ENCODE data around the gene LAMTOR2. TPM values are rescaled to one million over a fixed set of nuclear protein-coding genes. Genes with fewer than 3 reads are reported as not detected.

The LAMTOR2 gene
- total and polyA plus RNA-seq, 2 of the 4 experiments (the other 2 are of a cell fraction): 50.0 to 89.0 TPM

GRCh38 chr1:156083800-156084790 is 29.5 kb downstream of the LAMTOR2 start:
- peak overlapping the region; percentile 48; the same call in 1 of the 2 replicates for H3K23ac ChIP-seq (ENCODE audit: low read depth, low read length)
- no peak overlapping the region for H3K14ac ChIP-seq (replicated peaks; ENCODE audit: low read depth, low read length)
- no peak overlapping the region for H4K91ac ChIP-seq (ENCODE audit: insufficient read depth, low read depth, low read length)
- no peak overlapping the region for H2BK15ac ChIP-seq (ENCODE audit: low read depth, low read length)
- POLR2A ChIA-PET (ENCODE audit: unreplicated experiment): interaction anchor here (0.5 to 0.6 kb wide), 2 partner anchors 141 to 1802 kb away, joined by 4 to 9 read pairs; no protein-coding TSS in a partner anchor
- H3K79me1 ChIP-seq (ENCODE audit: low read depth in 1 of 2, low read length in 2 of 2): peaks cover 15 to 72% of the 10 kb centered on the region in 2 experiments
- dilution Hi-C loops (cut with HindIII; ENCODE audit: low sequenced_read_pairs, unreplicated experiment) (no loop called here), intact Hi-C loops (cut with micrococcal nuclease) (no loop called here), in situ Hi-C loops (cut with MboI; ENCODE audit: low sequenced_read_pairs) (no loop called here)
- no peaks in the 10 kb centered on the region for H3K9me1 ChIP-seq (ENCODE audit: insufficient read depth, low read length)
- no peaks in the 10 kb centered on the region for H3K36me3 ChIP-seq (ENCODE audit: control insufficient read depth, insufficient read depth, low read length)
- H3K4me2 ChIP-seq (ENCODE audit: low read depth, low read length): peak overlapping the region; percentile 30; the same call in 1 of the 2 replicates
- peaks cover 11% of the 10 kb centered on the region for H3K4me1 ChIP-seq (ENCODE audit: control insufficient read depth, insufficient read depth, low read length)
- no peak overlapping the region for H2AK9ac ChIP-seq (replicated peaks; ENCODE audit: low read depth, low read length, poor library complexity)
- no peak overlapping the region for H2AK5ac ChIP-seq (ENCODE audit: low read depth, low read length)
- ATAC-seq (ENCODE audit: low read depth) (no peak), DNase-seq (no peak)
- H3K9ac ChIP-seq (ENCODE audit: low read depth, low read length): no peak overlapping the region
- H3K27ac ChIP-seq (ENCODE audit: insufficient read depth, low read length): no peak overlapping the region
- no peak overlapping the region for H2BK5ac ChIP-seq (ENCODE audit: low read depth, low read length, poor library complexity, severe bottlenecking)
- no peak overlapping the region for H2BK120ac ChIP-seq (ENCODE audit: low read depth, low read length)
- H3K9me3 ChIP-seq (ENCODE audit: control insufficient read depth, insufficient read depth, low read length): no peaks in the 10 kb centered on the region
- H3K56ac ChIP-seq (ENCODE audit: extremely low read depth, insufficient read depth, low read length): no peak overlapping the region
- 29% methylated on average over 1 of the region's 7 CpGs; no CpG with 5 or more reads in 1 of the 2 experiments for WGBS, 2 experiments (ENCODE audit: extremely low coverage in 2 of 2, insufficient read length in 1 of 2)
- peaks cover 7% of the 10 kb centered on the region for H4K20me1 ChIP-seq (ENCODE audit: insufficient read depth, low read length)
- CTCF ChIA-PET: no interaction called here
- no peak overlapping the region for H3K4ac ChIP-seq (ENCODE audit: low read depth, low read length)
- H3K18ac ChIP-seq (ENCODE audit: low read depth, low read length): no peak overlapping the region
- H2BK20ac ChIP-seq (ENCODE audit: low read depth, low read length): no peak overlapping the region
- peak overlapping the region in 1 of 2 experiments; percentile 36; a peak in 1 of 4 replicates for H4K8ac ChIP-seq (ENCODE audit: low read depth in 2 of 2, low read length in 2 of 2)
- TF ChIP-seq MAZ (IDR thresholded peaks at IDR 0.05; ENCODE audit: borderline replicate concordance, low read depth, low read length) (no peak), USF2 (IDR thresholded peaks at IDR 0.05; ENCODE audit: low read depth, low read length) (no peak), RAD21 (IDR thresholded peaks at IDR 0.05; ENCODE audit: low read length) (no peak), CHD1 (IDR thresholded peaks at IDR 0.05; ENCODE audit: low read depth, low read length) (no peak), NFE2L2 (IDR thresholded peaks at IDR 0.05; ENCODE audit: low read depth, low read length) (no peak), CEBPB (IDR thresholded peaks at IDR 0.05; ENCODE audit: low read depth, low read length) (no peak), SMC3 (IDR thresholded peaks at IDR 0.05; ENCODE audit: low read depth, low read length) (no peak), ELK1 (IDR thresholded peaks at IDR 0.05; ENCODE audit: borderline replicate concordance, low read depth, low read length) (no peak), MXI1 (IDR thresholded peaks at IDR 0.05; ENCODE audit: borderline replicate concordance, low read depth, low read length) (no peak), BHLHE40 (IDR thresholded peaks at IDR 0.05; ENCODE audit: low read depth, low read length) (no peak), RFX5 (IDR thresholded peaks at IDR 0.05; ENCODE audit: low read depth, low read length) (no peak), FOS (IDR thresholded peaks at IDR 0.05; ENCODE audit: low read depth, low read length) (no peak)
- H3K27me3 ChIP-seq (ENCODE audit: control insufficient read depth, insufficient read depth, low read length): no peaks in the 10 kb centered on the region
- no peak overlapping the region for H2AFZ ChIP-seq (replicated peaks; ENCODE audit: low read length, poor library complexity)
- H4K5ac ChIP-seq (ENCODE audit: low read depth, low read length): no peak overlapping the region
- BruUV-seq (replicated peaks): no TSS peak
- H3K4me3 ChIP-seq (ENCODE audit: insufficient read depth, low read depth, low read length): peak overlapping the region; percentile 71
